Activated CD4-positive, alpha-beta T cell treated with anti-CD3 and anti-CD28 coated beads for 36 hours (primary cell): ENCODE data around the gene SAE1. TPM values are rescaled to one million over a fixed set of nuclear protein-coding genes. Genes with fewer than 3 reads are reported as not detected.

Experiments used
- ATAC-seq: fragments of 200-7000 bp; cut with Tn5 transposase; one replicate; pipeline ENCODE4 v1.10.0; 2021; ENCODE audit warnings: mild to moderate bottlenecking, moderate library complexity
- CTCF ChIA-PET: fragments of 350-600 bp; sonication (Branson Sonifier 250); formaldehyde crosslinking; loops from one replicate; lab custom pipeline; 2021; ENCODE audit warnings: antibody characterized with exemption; lab: Charles Lee
- POLR2A ChIA-PET: fragments of 350-600 bp; sonication (Branson Sonifier 250); formaldehyde crosslinking; loops from one replicate; lab custom pipeline; 2021; ENCODE audit warnings: antibody characterized with exemption, inconsistent platforms; lab: Charles Lee
- DNase-seq: peaks from one replicate; pipeline ENCODE4 v3.0.0-alpha.2; 2020
- H3K27ac Mint-ChIP-seq: one replicate; pipeline ENCODE4 v1.8.0; 2021; ENCODE audit warnings: mixed read lengths
- H3K27me3 Mint-ChIP-seq: one replicate; pipeline ENCODE4 v1.8.0; 2021; ENCODE audit warnings: mixed read lengths
- H3K36me3 Mint-ChIP-seq: one replicate; pipeline ENCODE4 v1.8.0; 2021; ENCODE audit warnings: low read depth, mixed read lengths
- H3K4me1 Mint-ChIP-seq: one replicate; pipeline ENCODE4 v1.8.0; 2021; ENCODE audit warnings: mixed read lengths
- H3K4me3 Mint-ChIP-seq: one replicate; pipeline ENCODE4 v1.8.0; 2021; ENCODE audit warnings: mild to moderate bottlenecking, moderate library complexity, mixed read lengths
- H3K9me3 Mint-ChIP-seq: one replicate; pipeline ENCODE4 v1.8.0; 2021; ENCODE audit warnings: low read depth, mixed read lengths
- intact Hi-C, 2 experiments: fragments of 100-400 bp; cut with DNase I in 1 of 2; cut with micrococcal nuclease in 1 of 2; formaldehyde crosslinking; loops; one replicate each; pipeline versions ENCODE4 v1.14.2 to v1.15.1; 2022 to 2024; cut with DNase I, micrococcal nuclease
- total RNA-seq, 2 experiments: library from RNA; stranded (reverse); gene quantifications; one replicate each; pipeline ENCODE4 v1.2.3, GENCODE V29; 2021

SAE1 gene
- total RNA-seq, 2 experiments from 2014 or later = 143 to 156 TPM

DNA sequence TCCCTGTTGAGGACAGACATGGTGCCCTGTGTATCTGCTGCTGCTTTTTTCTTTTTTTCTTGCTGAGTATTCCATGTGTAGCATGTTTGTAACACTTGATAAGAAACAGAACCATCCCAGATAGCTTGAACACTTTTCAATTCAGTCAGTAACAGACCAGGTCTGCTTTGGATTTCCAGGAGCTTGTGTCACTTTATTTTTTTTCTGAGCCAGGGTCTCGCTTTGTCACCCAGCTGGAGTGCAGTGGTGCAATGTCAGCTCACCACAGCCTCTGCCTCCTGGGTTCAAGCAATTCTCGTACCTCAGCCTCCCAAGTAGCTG lies 56.7 kb downstream of the SAE1 start:
- peaks cover 85% of the 10 kb centered on the region for H3K4me1 Mint-ChIP-seq
- DNase-seq (peak; percentile 16), ATAC-seq (no peak)
- H3K27me3 Mint-ChIP-seq = no peaks in the 10 kb centered on the region
- H3K27ac Mint-ChIP-seq = peak overlapping the region; percentile 97
- H3K36me3 Mint-ChIP-seq = peaks cover 68% of the 10 kb centered on the region
- CTCF ChIA-PET = interaction anchor here (0.6 to 3.9 kb wide), 12 partner anchors 10 to 117 kb away, joined by 3 to 43 read pairs (median 4); partner anchors contain the start of genes CCDC9 and SAE1
- POLR2A ChIA-PET = interaction anchor here (0.9 to 2.0 kb wide), 9 partner anchors 10 to 87 kb away, joined by 5 to 42 read pairs (median 10); partner anchors contain the start of genes CCDC9 and ZC3H4
- intact Hi-C loops = loop anchor here (2.0 to 5.0 kb wide), 3 partner anchors 40 to 400 kb away; no protein-coding TSS in a partner anchor
- no peaks in the 10 kb centered on the region for H3K9me3 Mint-ChIP-seq
- H3K4me3 Mint-ChIP-seq = peak overlapping the region; percentile 45

GRCh38 chr19:47187797-47188196 lies 57.2 kb downstream of the SAE1 start:
- intact Hi-C loops = loop anchor here (2.0 to 5.0 kb wide), 3 partner anchors 39 to 401 kb away; no protein-coding TSS in a partner anchor
- peak; percentile 25 for DNase-seq
- Mint-ChIP-seq H3K27ac (peak overlapping the region; percentile 97), H3K4me1 (peaks cover 83% of the 10 kb centered on the region), H3K9me3 (no peaks in the 10 kb centered on the region), H3K36me3 (peaks cover 65% of the 10 kb centered on the region), H3K27me3 (no peaks in the 10 kb centered on the region), H3K4me3 (no peak overlapping the region)
- ChIA-PET CTCF (interaction anchor here (0.6 to 3.9 kb wide), 9 partner anchors 10 to 56 kb away, joined by 3 to 43 read pairs (median 9); no protein-coding TSS in a partner anchor), POLR2A (interaction anchor here (0.6 to 1.2 kb wide), 3 partner anchors 9 to 33 kb away, joined by 3 to 5 read pairs (median 3); no protein-coding TSS in a partner anchor)
- ATAC-seq = no peak

DNA sequence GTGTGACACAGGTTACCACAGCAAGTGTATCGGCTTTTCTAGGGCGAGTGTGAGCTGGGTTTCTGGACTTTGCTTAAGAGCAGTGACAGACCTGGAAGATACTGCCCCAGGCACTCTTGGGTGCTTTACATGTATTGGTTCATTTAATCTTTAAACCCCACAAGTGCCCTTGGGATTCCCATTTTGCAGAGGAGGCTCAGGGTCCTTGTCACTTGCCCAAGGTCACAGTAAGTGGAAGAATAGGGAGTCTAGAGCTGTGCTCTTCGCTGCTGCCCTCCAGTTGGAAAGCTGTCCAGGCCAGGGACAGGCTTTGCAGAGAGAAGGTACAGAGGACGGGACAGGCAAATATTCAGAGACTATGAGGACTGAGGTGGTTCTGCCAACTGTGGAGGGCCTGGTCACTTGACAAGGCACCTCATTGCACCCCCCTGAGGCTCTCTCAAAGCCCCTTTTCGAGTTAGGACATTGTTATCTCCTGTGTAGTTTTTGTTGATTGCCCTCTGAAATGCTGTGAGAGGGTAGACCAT lies 57.9 kb downstream of the SAE1 start:
- ATAC-seq (no peak), DNase-seq (peak; percentile 7)
- Mint-ChIP-seq H3K4me3 (no peak overlapping the region), H3K27me3 (no peaks in the 10 kb centered on the region), H3K27ac (peak overlapping the region; percentile 97), H3K4me1 (peaks cover 79% of the 10 kb centered on the region), H3K9me3 (no peaks in the 10 kb centered on the region), H3K36me3 (peaks cover 63% of the 10 kb centered on the region)
- ChIA-PET POLR2A (interaction anchor here (0.6 to 1.2 kb wide), 2 partner anchors 9 to 11 kb away, joined by 3 read pairs; no protein-coding TSS in a partner anchor), CTCF (interaction anchor here (0.8 to 3.9 kb wide), 7 partner anchors 11 to 56 kb away, joined by 3 to 43 read pairs (median 9); no protein-coding TSS in a partner anchor)
- intact Hi-C loops = loop anchor here (5.0 kb wide), 1 partner anchor 41 kb away; no protein-coding TSS in a partner anchor

- peaks cover 56% of the 10 kb centered on the region for H3K36me3 Mint-ChIP-seq
- H3K27ac Mint-ChIP-seq = peak overlapping the region; percentile 84
- peak overlapping the region; percentile 48 for H3K4me3 Mint-ChIP-seq
- DNase-seq = peak; percentile 84
- H3K9me3 Mint-ChIP-seq = no peaks in the 10 kb centered on the region
- POLR2A ChIA-PET = interaction anchor here (0.6 to 1.2 kb wide), 4 partner anchors 10 to 31 kb away, joined by 3 to 5 read pairs (median 4); no protein-coding TSS in a partner anchor
- peaks cover 71% of the 10 kb centered on the region for H3K4me1 Mint-ChIP-seq
- ATAC-seq = peak; percentile 57
- CTCF ChIA-PET = interaction anchor here (0.9 to 1.3 kb wide), 3 partner anchors 20 to 54 kb away, joined by 3 to 9 read pairs (median 4); no protein-coding TSS in a partner anchor
- intact Hi-C loops = loop anchor here (1.0 to 2.0 kb wide), 6 partner anchors 13 to 55 kb away; no protein-coding TSS in a partner anchor
- H3K27me3 Mint-ChIP-seq = no peaks in the 10 kb centered on the region
Observed at GRCh38 chr19:47190167-47190727, 59.6 kb downstream of the SAE1 start.

GRCh38 chr19:47195434-47195833 lies 64.8 kb downstream of the SAE1 start:
- no peak for DNase-seq
- Mint-ChIP-seq H3K27ac (no peak overlapping the region), H3K27me3 (no peaks in the 10 kb centered on the region), H3K9me3 (no peaks in the 10 kb centered on the region), H3K36me3 (peaks cover 50% of the 10 kb centered on the region), H3K4me1 (peaks cover 25% of the 10 kb centered on the region), H3K4me3 (no peak overlapping the region)
- POLR2A ChIA-PET = no interaction called here
- intact Hi-C loops = no loop called here
- no peak for ATAC-seq
- CTCF ChIA-PET = no interaction called here

DNA sequence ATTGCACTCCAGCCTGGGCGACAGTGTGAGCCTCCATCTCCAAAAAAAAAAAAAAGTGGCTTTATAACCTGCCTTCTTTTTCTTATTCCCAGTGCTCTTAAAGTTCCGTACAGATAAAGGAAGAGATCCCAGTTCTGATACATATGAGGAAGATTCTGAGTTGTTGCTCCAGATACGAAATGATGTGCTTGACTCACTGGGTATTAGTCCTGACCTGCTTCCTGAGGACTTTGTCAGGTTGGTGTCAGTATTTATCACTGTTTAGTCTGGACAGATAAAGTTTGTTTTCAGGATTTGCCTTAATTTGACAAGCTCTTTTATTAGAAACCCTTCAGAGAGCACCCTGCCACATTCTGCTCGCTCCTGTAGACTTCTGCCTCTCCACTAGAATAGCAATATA lies 66.5 kb downstream of the SAE1 start:
- DNase-seq (no peak), ATAC-seq (no peak)
- Mint-ChIP-seq H3K27ac (no peak overlapping the region), H3K36me3 (peaks cover 43% of the 10 kb centered on the region), H3K4me3 (no peak overlapping the region), H3K9me3 (no peaks in the 10 kb centered on the region), H3K4me1 (peaks cover 13% of the 10 kb centered on the region), H3K27me3 (no peaks in the 10 kb centered on the region)
- POLR2A ChIA-PET = no interaction called here
- intact Hi-C loops = no loop called here
- CTCF ChIA-PET = interaction anchor here (0.8 to 1.8 kb wide), 3 partner anchors 11 to 50 kb away, joined by 3 to 10 read pairs (median 5); no protein-coding TSS in a partner anchor

- CTCF ChIA-PET = interaction anchor here (0.5 to 3.0 kb wide), 5 partner anchors 11 to 188 kb away, joined by 3 to 24 read pairs (median 5); no protein-coding TSS in a partner anchor
- DNase-seq (no peak), ATAC-seq (no peak)
- no peaks in the 10 kb centered on the region for H3K27me3 Mint-ChIP-seq
- H3K9me3 Mint-ChIP-seq = no peaks in the 10 kb centered on the region
- H3K4me3 Mint-ChIP-seq = no peak overlapping the region
- H3K36me3 Mint-ChIP-seq = peaks cover 43% of the 10 kb centered on the region
- POLR2A ChIA-PET = no interaction called here
- intact Hi-C loops = no loop called here
- peaks cover 10% of the 10 kb centered on the region for H3K4me1 Mint-ChIP-seq
- no peak overlapping the region for H3K27ac Mint-ChIP-seq
Observed at GRCh38 chr19:47200530-47200929, 69.9 kb downstream of the SAE1 start.

DNA sequence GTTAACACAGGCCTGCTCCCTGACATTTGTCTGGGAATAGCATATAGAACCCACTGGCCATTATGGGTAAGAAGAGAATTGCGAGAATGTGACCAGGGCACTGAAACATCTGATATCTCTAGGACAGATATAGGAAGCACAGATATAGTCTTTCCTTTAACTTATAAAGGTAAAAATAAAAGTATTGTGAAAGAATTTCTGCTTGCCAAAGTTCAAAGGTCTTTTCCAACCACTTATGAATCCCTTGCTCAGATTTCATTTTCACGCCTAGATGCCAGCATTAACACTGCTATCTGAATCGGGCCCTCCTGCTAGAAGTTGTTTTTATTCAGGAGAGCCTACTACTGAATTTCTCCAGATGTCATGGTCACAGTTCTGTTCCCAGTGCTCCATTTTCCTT lies 72.6 kb downstream of the SAE1 start:
- CTCF ChIA-PET = interaction anchor here (0.9 to 3.0 kb wide), 3 partner anchors 44 to 72 kb away, joined by 3 to 10 read pairs (median 4); partner anchors contain the start of gene SAE1
- H3K27ac Mint-ChIP-seq = peak overlapping the region; percentile 44
- peaks cover 42% of the 10 kb centered on the region for H3K36me3 Mint-ChIP-seq

DNA sequence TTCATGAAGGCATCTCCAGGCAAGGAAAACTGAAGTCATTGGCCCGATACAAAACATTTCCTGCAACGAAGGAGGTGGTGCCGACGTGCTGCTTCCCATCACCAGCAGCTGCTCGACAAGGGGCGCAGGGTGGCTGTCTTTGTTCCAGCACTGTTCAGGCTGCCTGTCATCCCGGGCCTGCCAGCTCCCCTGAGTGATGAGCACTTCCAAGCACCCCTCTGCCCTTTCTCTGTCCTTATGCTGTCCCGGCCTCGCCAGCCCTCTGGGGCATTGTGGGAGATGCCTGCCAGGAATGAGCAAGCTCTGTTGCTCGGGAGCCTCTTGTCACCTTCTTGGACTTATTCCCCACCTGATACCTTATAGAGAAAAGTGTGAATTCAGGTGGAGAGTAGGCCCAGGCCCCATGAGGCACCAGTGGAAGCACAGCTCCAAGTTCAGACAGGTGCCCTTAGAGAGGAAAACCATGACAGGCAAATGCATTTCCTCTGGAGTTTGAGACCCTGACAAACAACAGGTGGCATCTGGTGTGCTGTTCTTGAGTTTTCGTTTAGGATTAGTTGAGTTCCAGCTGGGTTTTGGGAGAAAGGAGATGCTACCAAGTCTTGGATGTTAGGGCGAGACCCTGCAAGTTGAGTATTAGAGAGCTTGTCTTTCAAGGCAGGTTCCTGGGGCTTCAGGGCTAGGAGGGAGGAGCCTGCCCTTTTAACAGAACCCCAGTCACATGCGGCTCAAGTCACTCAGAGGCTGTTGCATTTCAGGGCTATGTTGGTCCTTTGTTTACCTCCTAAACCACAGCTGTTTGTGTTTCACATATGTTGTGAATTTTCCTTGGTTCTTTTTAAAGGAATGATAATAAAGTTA lies 78.9 kb downstream of the SAE1 start:
- no peak for ATAC-seq
- peaks cover 50% of the 10 kb centered on the region for H3K36me3 Mint-ChIP-seq
- H3K27ac Mint-ChIP-seq = peak overlapping the region; percentile 65

More for the DNA sequence above, 72.6 kb downstream of the SAE1 start:
- Mint-ChIP-seq H3K4me3 (no peak overlapping the region), H3K27me3 (no peaks in the 10 kb centered on the region), H3K4me1 (peaks cover 10% of the 10 kb centered on the region), H3K9me3 (no peaks in the 10 kb centered on the region)
- no peak for ATAC-seq
- DNase-seq = no peak
- POLR2A ChIA-PET = no interaction called here
- intact Hi-C loops = no loop called here

DNA sequence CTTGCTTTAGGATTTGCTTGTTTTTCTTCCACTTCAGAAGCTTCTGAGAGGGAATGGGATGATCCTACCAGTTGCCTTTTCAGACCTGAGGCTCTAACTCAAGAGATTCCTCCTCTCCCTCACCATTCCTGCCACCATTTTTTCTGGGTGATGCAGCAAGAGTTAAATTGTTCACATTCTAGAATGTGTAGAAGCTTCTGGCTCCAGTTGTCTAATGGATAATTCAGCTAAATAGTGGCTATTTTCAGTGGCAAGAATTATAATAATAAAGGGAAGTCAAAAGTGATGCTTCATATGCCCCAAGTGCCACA lies 79.5 kb downstream of the SAE1 start:
- peaks cover 44% of the 10 kb centered on the region for H3K36me3 Mint-ChIP-seq
- intact Hi-C loops = loop anchor here (1.0 kb wide), 2 partner anchors 34 to 61 kb away; no protein-coding TSS in a partner anchor
- ChIA-PET POLR2A (interaction anchor here (0.9 to 1.4 kb wide), 8 partner anchors 14 to 76 kb away, joined by 3 to 16 read pairs (median 4); partner anchors contain the start of gene INAFM1), CTCF (interaction anchor here (0.7 to 7.3 kb wide), 42 partner anchors 9 to 565 kb away, joined by 3 to 205 read pairs (median 6); partner anchors contain the start of genes CCDC9, SAE1 and ZC3H4)
- no peaks in the 10 kb centered on the region for H3K27me3 Mint-ChIP-seq
- peaks cover 9% of the 10 kb centered on the region for H3K4me1 Mint-ChIP-seq
- ATAC-seq (no peak), DNase-seq (no peak)
- H3K4me3 Mint-ChIP-seq = no peak overlapping the region
- H3K27ac Mint-ChIP-seq = peak overlapping the region; percentile 91
- H3K9me3 Mint-ChIP-seq = no peaks in the 10 kb centered on the region

More for the DNA sequence above, 78.9 kb downstream of the SAE1 start:
- ChIA-PET CTCF (interaction anchor here (0.9 to 7.3 kb wide), 27 partner anchors 8 to 565 kb away, joined by 3 to 205 read pairs (median 8); partner anchors contain the start of genes SAE1 and ZC3H4), POLR2A (interaction anchor here (1.3 kb wide), 1 partner anchor 17 kb away, joined by 10 read pairs; no protein-coding TSS in a partner anchor)
- H3K27me3 Mint-ChIP-seq = no peaks in the 10 kb centered on the region
- intact Hi-C loops = loop anchor here (1.0 kb wide), 2 partner anchors 35 to 60 kb away; no protein-coding TSS in a partner anchor
- no peak for DNase-seq
- no peak overlapping the region for H3K4me3 Mint-ChIP-seq
- no peaks in the 10 kb centered on the region for H3K9me3 Mint-ChIP-seq
- H3K4me1 Mint-ChIP-seq = peaks cover 9% of the 10 kb centered on the region
